ENCODE measurements around the gene C14orf119.

Gene C14orf119

GRCh38 chr14:23118506-23119362, 23.4 kb downstream of the C14orf119 start, which contains the start of gene CEBPE:
TSS of gene CEBPE (minus strand) at chr14:23119255. CDS start at chr14:23119091, 164 bp downstream.
- Histone ChIP-seq H3K4me3 (replicated peaks; ENCODE audit: insufficient read depth, low read length) (peak within 1 kb of the TSS; percentile 71), H3K27ac (replicated peaks) (peak within 1 kb of the TSS; percentile 99), H3K27me3 (ENCODE audit: insufficient read depth, poor library complexity, severe bottlenecking) (no peaks in the 10 kb centered on the region)
- TF ChIP-seq GABPA (IDR thresholded peaks at IDR 0.05; ENCODE audit: low read depth), result no peak
- TF ChIP-seq POLR2AphosphoS5 (IDR thresholded peaks at IDR 0.05; ENCODE audit: low read depth), result peak; percentile 80
- TF ChIP-seq SPI1 (IDR thresholded peaks at IDR 0.05; ENCODE audit: borderline replicate concordance, low read depth), result peak; percentile 93
- TF ChIP-seq, protein P1, sequence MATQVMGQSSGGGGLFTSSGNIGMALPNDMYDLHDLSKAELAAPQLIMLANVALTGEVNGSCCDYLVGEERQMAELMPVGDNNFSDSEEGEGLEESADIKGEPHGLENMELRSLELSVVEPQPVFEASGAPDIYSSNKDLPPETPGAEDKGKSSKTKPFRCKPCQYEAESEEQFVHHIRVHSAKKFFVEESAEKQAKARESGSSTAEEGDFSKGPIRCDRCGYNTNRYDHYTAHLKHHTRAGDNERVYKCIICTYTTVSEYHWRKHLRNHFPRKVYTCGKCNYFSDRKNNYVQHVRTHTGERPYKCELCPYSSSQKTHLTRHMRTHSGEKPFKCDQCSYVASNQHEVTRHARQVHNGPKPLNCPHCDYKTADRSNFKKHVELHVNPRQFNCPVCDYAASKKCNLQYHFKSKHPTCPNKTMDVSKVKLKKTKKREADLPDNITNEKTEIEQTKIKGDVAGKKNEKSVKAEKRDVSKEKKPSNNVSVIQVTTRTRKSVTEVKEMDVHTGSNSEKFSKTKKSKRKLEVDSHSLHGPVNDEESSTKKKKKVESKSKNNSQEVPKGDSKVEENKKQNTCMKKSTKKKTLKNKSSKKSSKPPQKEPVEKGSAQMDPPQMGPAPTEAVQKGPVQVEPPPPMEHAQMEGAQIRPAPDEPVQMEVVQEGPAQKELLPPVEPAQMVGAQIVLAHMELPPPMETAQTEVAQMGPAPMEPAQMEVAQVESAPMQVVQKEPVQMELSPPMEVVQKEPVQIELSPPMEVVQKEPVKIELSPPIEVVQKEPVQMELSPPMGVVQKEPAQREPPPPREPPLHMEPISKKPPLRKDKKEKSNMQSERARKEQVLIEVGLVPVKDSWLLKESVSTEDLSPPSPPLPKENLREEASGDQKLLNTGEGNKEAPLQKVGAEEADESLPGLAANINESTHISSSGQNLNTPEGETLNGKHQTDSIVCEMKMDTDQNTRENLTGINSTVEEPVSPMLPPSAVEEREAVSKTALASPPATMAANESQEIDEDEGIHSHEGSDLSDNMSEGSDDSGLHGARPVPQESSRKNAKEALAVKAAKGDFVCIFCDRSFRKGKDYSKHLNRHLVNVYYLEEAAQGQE (IDR thresholded peaks at IDR 0.05; ENCODE audit: insufficient replicate concordance, low read depth), result peak; percentile 53
- DNase-seq (ENCODE audit: low read depth in 1 of 2, low spot score in 1 of 2), result peak; percentile 95 to 96

DNA sequence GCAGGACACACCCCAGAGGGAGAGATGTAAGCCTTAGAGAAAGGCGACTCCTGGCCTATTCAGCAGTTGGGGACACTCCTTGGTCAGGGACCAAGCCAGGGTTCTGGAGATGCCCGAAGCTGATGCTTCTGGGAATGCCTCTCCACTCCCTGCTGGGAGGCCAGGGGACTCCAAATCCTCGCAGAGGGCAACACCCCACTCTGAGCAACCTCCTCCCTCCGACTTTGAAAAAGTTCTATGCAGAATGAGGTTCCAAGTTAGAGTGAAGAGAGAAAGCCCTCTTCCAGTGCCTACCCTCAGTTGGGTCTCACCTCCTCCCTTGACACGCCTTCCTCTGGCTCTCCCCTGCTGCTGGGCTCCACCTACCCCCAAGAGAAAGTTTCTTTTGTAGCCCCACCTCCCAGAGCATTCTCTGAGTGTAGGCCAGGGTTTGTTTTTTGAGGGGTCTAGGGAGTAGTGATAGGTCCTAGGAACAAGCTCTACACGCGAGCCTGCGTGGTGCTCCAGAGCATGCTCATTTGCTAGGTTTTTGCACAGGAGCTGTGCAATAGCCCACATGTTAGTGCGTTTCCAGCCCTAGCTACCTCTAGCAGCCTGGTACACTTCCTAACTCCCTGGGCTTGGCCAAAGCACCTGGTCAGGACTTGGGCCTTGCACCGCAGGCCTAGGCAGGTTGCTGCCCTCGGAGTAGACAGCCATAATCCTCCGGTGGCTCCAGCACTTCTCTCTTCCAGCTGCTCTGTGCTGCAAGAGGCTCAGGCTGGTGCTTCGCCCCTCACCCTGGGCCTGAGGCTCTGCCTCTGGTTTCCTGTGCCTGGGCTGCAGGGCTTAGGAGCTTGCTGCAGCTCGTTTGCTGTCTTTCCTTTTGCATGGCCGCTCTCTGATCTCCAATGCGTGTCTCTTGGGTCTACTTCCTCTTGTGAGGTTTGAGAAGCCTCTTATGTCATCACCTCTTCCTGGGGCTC, 24.3 kb downstream of the C14orf119 start:
- Histone ChIP-seq H3K27me3 (ENCODE audit: insufficient read depth, poor library complexity, severe bottlenecking) (no peaks in the 10 kb centered on the region), H3K4me3 (replicated peaks; ENCODE audit: insufficient read depth, low read length) (peak overlapping the region; percentile 71), H3K27ac (replicated peaks) (peak overlapping the region; percentile 99)
- TF ChIP-seq, protein P2, sequence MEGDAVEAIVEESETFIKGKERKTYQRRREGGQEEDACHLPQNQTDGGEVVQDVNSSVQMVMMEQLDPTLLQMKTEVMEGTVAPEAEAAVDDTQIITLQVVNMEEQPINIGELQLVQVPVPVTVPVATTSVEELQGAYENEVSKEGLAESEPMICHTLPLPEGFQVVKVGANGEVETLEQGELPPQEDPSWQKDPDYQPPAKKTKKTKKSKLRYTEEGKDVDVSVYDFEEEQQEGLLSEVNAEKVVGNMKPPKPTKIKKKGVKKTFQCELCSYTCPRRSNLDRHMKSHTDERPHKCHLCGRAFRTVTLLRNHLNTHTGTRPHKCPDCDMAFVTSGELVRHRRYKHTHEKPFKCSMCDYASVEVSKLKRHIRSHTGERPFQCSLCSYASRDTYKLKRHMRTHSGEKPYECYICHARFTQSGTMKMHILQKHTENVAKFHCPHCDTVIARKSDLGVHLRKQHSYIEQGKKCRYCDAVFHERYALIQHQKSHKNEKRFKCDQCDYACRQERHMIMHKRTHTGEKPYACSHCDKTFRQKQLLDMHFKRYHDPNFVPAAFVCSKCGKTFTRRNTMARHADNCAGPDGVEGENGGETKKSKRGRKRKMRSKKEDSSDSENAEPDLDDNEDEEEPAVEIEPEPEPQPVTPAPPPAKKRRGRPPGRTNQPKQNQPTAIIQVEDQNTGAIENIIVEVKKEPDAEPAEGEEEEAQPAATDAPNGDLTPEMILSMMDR (IDR thresholded peaks at IDR 0.05; ENCODE audit: insufficient read depth, low read length), result no peak
- TF ChIP-seq GABPA (IDR thresholded peaks at IDR 0.05; ENCODE audit: low read depth) (no peak), POLR2AphosphoS5 (IDR thresholded peaks at IDR 0.05; ENCODE audit: low read depth) (peak; percentile 13; the same call in 1 of the 2 replicates), SPI1 (IDR thresholded peaks at IDR 0.05; ENCODE audit: borderline replicate concordance, low read depth) (peak; percentile 45; the same call in 1 of the 2 replicates)
- TF ChIP-seq, protein P1 (IDR thresholded peaks at IDR 0.05; ENCODE audit: insufficient replicate concordance, low read depth), result peak; percentile 2
- peak; percentile 74 to 96 for DNase-seq (ENCODE audit: low read depth in 1 of 2, low spot score in 1 of 2)

- Histone ChIP-seq H3K27me3 (ENCODE audit: insufficient read depth, poor library complexity, severe bottlenecking) (no peaks in the 10 kb centered on the region), H3K27ac (replicated peaks) (peak overlapping the region; percentile 99), H3K4me3 (replicated peaks; ENCODE audit: insufficient read depth, low read length) (no peak overlapping the region)
- DNase-seq (ENCODE audit: low read depth in 1 of 2, low spot score in 1 of 2), result peak; percentile 87 to 93
- TF ChIP-seq, protein P2 (IDR thresholded peaks at IDR 0.05; ENCODE audit: insufficient read depth, low read length), result peak; percentile 100
- TF ChIP-seq, protein P1 (IDR thresholded peaks at IDR 0.05; ENCODE audit: insufficient replicate concordance, low read depth), result no peak
- TF ChIP-seq GABPA (IDR thresholded peaks at IDR 0.05; ENCODE audit: low read depth), result 0 out of 2 replicates have a peak, but pooled peaks have one; percentile 16
- peak; percentile 49; the same call in 1 of the 2 replicates for TF ChIP-seq SPI1 (IDR thresholded peaks at IDR 0.05; ENCODE audit: borderline replicate concordance, low read depth)
- no peak for TF ChIP-seq POLR2AphosphoS5 (IDR thresholded peaks at IDR 0.05; ENCODE audit: low read depth)
Measured at GRCh38 chr14:23120541-23121251, 25.4 kb downstream of the C14orf119 start.
